ENCODE measurements around the gene RAB29. TPM values are rescaled to one million over a fixed set of nuclear protein-coding genes. Genes with fewer than 3 reads are reported as not detected.

Gene RAB29
- total RNA-seq, 1 experiment from 2014 or later, result 15.1 TPM

DNA sequence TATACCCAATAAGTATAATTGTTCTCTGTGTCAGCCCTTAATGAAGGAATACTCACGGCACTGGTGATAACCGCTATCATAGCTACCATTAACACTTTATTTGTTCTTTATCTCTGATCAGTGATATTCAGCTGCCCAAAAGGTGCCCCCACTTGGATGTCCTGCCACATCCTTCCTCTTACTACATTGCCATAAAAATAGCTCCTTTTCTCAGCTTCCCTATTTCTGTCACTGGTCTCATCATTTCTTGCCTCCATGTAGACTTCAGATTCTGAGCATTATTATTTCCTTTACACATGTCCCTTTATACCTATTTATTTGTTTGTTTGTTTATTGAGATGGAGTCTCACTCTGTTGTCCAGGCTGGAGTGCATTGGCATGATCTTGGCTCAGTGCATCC, 2.7 kb upstream of the RAB29 start:
- Histone ChIP-seq H3K27ac (ENCODE audit: low read length) (no peak overlapping the region), H3K4me3 (ENCODE audit: low read depth in 2 of 2, low read length in 2 of 2) (no peak overlapping the region), H3K9me3 (ENCODE audit: control insufficient read depth, insufficient read depth, low read depth, low read length) (peaks cover 5% of the 10 kb centered on the region; the same call in 1 of the 2 replicates), H3K27me3 (ENCODE audit: control insufficient read depth, insufficient read depth, low read length) (no peaks in the 10 kb centered on the region), H3K4me1 (ENCODE audit: control insufficient read depth, insufficient read depth, low read length) (peaks cover 9% of the 10 kb centered on the region), H3K36me3 (ENCODE audit: control insufficient read depth, insufficient read depth, low read length) (no peaks in the 10 kb centered on the region)
- TF ChIP-seq POLR2AphosphoS5 (IDR thresholded peaks at IDR 0.05; ENCODE audit: low read depth, low read length) (no peak), SIN3A (IDR thresholded peaks at IDR 0.05; ENCODE audit: borderline replicate concordance, insufficient read depth, low read depth, low read length) (no peak), CTCF (IDR thresholded peaks at IDR 0.05) (no peak), TCF7L2 (IDR thresholded peaks at IDR 0.05; ENCODE audit: low read depth, low read length) (no peak)
- TF ChIP-seq, protein P1, sequence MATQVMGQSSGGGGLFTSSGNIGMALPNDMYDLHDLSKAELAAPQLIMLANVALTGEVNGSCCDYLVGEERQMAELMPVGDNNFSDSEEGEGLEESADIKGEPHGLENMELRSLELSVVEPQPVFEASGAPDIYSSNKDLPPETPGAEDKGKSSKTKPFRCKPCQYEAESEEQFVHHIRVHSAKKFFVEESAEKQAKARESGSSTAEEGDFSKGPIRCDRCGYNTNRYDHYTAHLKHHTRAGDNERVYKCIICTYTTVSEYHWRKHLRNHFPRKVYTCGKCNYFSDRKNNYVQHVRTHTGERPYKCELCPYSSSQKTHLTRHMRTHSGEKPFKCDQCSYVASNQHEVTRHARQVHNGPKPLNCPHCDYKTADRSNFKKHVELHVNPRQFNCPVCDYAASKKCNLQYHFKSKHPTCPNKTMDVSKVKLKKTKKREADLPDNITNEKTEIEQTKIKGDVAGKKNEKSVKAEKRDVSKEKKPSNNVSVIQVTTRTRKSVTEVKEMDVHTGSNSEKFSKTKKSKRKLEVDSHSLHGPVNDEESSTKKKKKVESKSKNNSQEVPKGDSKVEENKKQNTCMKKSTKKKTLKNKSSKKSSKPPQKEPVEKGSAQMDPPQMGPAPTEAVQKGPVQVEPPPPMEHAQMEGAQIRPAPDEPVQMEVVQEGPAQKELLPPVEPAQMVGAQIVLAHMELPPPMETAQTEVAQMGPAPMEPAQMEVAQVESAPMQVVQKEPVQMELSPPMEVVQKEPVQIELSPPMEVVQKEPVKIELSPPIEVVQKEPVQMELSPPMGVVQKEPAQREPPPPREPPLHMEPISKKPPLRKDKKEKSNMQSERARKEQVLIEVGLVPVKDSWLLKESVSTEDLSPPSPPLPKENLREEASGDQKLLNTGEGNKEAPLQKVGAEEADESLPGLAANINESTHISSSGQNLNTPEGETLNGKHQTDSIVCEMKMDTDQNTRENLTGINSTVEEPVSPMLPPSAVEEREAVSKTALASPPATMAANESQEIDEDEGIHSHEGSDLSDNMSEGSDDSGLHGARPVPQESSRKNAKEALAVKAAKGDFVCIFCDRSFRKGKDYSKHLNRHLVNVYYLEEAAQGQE (IDR thresholded peaks at IDR 0.05; ENCODE audit: insufficient read depth in 1 of 2, low read depth in 2 of 2, low read length in 1 of 2), result no peak
- POLR2A ChIA-PET, result no interaction called here
- CTCF ChIA-PET, result interaction anchor here (0.5 kb wide), 1 partner anchor 60 kb away, joined by 4 read pairs; no protein-coding TSS in a partner anchor
- DNase-seq (ENCODE audit: low read depth, low spot score) (no peak), ATAC-seq (no peak)
- no TSS peak for BruUV-seq (replicated peaks)
- intact Hi-C loops (cut with micrococcal nuclease; ENCODE audit: unreplicated experiment), result no loop called here
- in situ Hi-C loops (cut with HindIII; ENCODE audit: low pct_unique_long_range_greater_than_20kb, low sequenced_read_pairs), result no loop called here

- Histone ChIP-seq H3K27me3 (ENCODE audit: control insufficient read depth, insufficient read depth, low read length) (no peaks in the 10 kb centered on the region), H3K9me3 (ENCODE audit: control insufficient read depth, insufficient read depth, low read depth, low read length) (peaks cover 5% of the 10 kb centered on the region; the same call in 1 of the 2 replicates), H3K4me1 (ENCODE audit: control insufficient read depth, insufficient read depth, low read length) (peaks cover 9% of the 10 kb centered on the region), H3K36me3 (ENCODE audit: control insufficient read depth, insufficient read depth, low read length) (no peaks in the 10 kb centered on the region), H3K27ac (ENCODE audit: low read length) (no peak overlapping the region), H3K4me3 (ENCODE audit: low read depth in 2 of 2, low read length in 2 of 2) (peak overlapping the region; percentile 94 to 96; a peak in 3 of 4 replicates)
- POLR2A ChIA-PET, result no interaction called here
- DNase-seq (ENCODE audit: low read depth, low spot score) (no peak), ATAC-seq (no peak)
- CTCF ChIA-PET, result interaction anchor here (0.8 kb wide), 1 partner anchor 103 kb away, joined by 3 read pairs; no protein-coding TSS in a partner anchor
- intact Hi-C loops (cut with micrococcal nuclease; ENCODE audit: unreplicated experiment) (no loop called here), in situ Hi-C loops (cut with HindIII; ENCODE audit: low pct_unique_long_range_greater_than_20kb, low sequenced_read_pairs) (no loop called here)
- no peak for TF ChIP-seq CTCF (IDR thresholded peaks at IDR 0.05)
- TF ChIP-seq SIN3A (IDR thresholded peaks at IDR 0.05; ENCODE audit: borderline replicate concordance, insufficient read depth, low read depth, low read length), result no peak
- TF ChIP-seq, protein P1 (IDR thresholded peaks at IDR 0.05; ENCODE audit: insufficient read depth in 1 of 2, low read depth in 2 of 2, low read length in 1 of 2), result no peak
- TF ChIP-seq TCF7L2 (IDR thresholded peaks at IDR 0.05; ENCODE audit: low read depth, low read length), result no peak
- no peak for TF ChIP-seq POLR2AphosphoS5 (IDR thresholded peaks at IDR 0.05; ENCODE audit: low read depth, low read length)
- no TSS peak for BruUV-seq (replicated peaks)
Measured at GRCh38 chr1:205775717-205776056, 405 bp upstream of the RAB29 start.
